NCI-H1092 treated with DMSO at 0.1 percent for 48 hours (cell line): ENCODE results near the gene SPDYE2.
"Not testable (repeated sequence)": the region's sequence is repeated elsewhere in the genome, so short reads cannot be mapped to it uniquely, and the experiment has no call there.

Experiments
- DNase-seq: peaks from one replicate; lab custom pipeline; 2025; lab: John Stamatoyannopoulos, UW

The SPDYE2 gene

DNA sequence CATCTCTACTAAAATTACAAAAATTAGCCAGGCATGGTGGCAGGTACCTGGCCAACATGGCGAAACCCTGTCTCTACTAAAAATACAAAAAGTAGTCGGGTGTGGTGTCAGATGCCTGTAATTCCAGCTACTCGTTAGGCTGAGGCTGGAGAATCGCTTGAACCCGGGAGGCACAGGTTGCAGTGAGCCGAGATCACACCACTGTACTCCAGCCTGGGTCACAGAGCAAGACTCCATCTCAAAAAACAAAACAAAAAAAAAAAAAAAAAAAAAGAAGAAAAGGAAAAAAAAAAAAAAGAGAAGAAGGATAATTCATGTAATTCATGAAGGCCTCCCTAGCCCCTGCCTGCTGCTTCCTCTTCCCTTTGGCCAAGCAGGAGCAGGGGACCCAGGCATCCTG lies 10.4 kb upstream of the SPDYE2 start:
- DNase-seq, result not testable (repeated sequence)

- DNase-seq, result not testable (repeated sequence)
Measured at GRCh38 chr7:102542083-102542482, 8.9 kb upstream of the SPDYE2 start.

- not testable (repeated sequence) for DNase-seq
Measured at GRCh38 chr7:102542771-102543170, 8.3 kb upstream of the SPDYE2 start.

DNA sequence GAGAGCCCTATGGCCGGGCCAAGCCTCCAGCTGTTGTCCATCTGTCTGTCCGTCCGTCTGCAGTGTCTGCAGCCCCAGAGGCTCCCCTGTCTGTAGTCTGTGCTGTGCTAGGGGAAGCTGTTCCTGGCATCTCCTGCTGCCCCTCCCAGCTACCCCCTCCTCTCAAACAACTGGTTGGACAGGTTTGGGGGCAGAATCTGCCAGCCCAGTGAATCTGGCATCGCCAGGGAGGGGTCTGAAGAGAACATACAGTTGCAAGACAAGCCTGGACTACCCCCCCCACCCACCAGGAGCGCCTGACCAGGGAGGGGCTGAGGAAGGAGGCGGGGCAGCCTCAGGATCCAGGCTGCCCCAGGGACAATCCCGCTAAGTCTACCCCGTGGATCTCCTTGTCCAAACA lies 7.4 kb upstream of the SPDYE2 start, which contains the start of gene UPK3BL2:
UPK3BL2 (minus strand) TSS at position 101 of the 400 bp plus-strand sequence; CDS start at position 41, 60 bp downstream.
- not testable (repeated sequence) for DNase-seq

DNA sequence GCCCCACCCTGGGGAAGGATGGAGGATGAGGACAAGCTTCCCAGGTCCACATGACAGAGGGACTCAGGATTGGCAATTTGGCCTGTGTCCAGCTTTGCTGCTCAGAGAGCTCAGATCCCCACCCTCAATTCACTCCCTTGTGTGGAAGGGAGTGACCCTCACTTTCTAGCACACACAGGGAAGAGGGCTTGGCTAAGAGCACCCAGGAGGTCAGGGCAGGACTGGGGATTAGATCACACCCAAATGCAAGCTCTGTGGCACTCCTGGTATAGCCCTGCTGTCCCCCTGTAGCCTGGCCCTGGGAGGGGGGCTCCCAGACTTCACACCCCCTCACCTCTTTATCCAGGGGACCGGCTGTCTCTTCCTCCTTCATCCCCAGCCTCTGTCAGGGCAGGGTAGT lies 6.7 kb upstream of the SPDYE2 start:
- not testable (repeated sequence) for DNase-seq

- DNase-seq, result not testable (repeated sequence)
Measured at GRCh38 chr7:102545288-102545687, 5.7 kb upstream of the SPDYE2 start.

DNA sequence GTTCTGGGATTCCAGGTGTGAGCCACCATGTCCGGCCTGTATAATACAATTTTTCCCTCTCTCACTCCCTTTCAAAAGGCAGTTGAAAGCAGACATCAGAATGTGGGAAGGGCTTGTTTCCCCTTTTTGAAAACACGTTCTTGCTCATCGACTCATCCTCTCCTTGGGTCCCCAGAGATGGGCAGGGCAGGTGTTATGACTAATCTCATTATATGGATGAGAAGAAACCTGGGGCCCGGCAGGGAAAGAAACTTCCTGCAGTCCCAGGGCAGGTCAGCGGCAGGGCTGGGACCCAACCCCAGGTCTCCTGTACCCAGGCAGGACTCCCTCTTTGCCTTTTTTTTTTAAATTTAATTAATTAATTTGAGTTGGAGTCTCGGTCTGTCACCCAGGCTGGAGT lies 4.7 kb upstream of the SPDYE2 start:
- not testable (repeated sequence) for DNase-seq

- DNase-seq, result not testable (repeated sequence)
Measured at GRCh38 chr7:102568620-102569019, 17.6 kb downstream of the SPDYE2 start.

DNA sequence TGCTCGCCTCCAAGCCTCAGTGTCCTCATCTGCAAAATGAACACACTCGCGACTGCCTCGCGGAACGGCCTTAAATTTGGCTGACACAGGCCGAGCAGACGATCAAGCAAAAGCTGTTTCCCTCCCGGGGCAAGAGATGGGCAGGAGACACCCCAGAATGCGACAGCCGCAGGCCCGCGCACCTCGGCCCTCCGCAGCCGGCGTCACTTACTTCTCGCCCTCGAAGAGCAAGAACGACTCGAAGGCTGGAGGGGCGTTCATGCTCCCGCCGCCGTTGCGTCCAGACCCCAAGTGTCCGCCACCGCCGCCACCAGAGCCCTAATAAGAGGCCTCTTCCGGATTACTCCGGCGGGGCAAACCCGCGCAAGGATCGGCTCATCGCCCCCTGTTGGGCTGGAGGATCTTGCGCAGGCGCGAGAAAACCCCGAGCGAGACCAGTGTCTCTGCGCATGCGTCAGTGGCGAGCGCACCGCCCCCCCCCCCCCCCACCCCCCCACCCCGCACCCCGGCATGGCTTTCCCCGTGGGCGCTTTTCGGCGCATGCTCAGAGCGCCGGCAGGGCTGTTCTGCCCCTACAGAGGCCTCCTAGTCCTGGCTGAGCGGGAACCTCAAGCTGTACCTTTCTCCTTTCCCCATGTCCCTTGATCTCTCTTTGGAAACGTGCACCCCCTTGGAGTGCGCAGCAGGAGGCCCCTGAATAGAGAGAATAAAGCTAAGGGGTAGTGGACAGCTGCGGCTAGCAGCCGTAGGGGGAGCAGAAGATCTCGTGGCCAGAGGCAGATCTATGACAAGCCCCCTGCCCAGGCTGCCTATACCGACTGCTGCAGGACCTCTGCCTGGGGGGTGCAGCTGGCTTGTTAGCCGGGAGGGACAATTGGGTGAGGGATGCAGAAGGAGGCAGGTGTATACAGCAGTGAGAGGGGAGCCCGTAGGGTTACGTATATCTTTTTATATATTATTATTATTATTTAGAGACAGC lies 21.5 kb downstream of the SPDYE2 start, which contains the start of gene POLR2J3:
POLR2J3 (minus strand) TSS at position 323 of the 979 bp plus-strand sequence; CDS start at position 261, 62 bp downstream.
- not testable (repeated sequence) for DNase-seq

DNA sequence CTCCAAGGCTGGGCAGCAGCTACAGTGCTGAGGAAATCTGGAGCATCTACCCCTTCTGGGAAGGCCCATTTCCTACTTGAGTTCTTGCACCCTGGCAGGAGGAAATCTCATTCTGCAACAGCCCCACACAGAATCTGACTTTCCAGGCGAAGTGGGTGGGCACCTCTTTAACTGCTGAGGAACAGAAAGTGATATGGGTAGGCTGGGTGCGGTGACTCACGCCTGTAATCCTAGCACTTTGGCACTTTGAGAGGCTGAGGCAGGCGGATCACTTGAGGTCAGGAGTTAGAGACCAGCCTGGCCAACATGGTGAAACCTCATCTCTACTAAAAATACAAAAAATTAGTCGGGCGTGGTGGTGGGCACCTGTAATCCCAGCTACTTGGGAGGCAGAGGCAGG lies 23.6 kb downstream of the SPDYE2 start:
- not testable (repeated sequence) for DNase-seq

- DNase-seq, result not testable (repeated sequence)
Measured at GRCh38 chr7:102576363-102576762, 25.3 kb downstream of the SPDYE2 start.

DNA sequence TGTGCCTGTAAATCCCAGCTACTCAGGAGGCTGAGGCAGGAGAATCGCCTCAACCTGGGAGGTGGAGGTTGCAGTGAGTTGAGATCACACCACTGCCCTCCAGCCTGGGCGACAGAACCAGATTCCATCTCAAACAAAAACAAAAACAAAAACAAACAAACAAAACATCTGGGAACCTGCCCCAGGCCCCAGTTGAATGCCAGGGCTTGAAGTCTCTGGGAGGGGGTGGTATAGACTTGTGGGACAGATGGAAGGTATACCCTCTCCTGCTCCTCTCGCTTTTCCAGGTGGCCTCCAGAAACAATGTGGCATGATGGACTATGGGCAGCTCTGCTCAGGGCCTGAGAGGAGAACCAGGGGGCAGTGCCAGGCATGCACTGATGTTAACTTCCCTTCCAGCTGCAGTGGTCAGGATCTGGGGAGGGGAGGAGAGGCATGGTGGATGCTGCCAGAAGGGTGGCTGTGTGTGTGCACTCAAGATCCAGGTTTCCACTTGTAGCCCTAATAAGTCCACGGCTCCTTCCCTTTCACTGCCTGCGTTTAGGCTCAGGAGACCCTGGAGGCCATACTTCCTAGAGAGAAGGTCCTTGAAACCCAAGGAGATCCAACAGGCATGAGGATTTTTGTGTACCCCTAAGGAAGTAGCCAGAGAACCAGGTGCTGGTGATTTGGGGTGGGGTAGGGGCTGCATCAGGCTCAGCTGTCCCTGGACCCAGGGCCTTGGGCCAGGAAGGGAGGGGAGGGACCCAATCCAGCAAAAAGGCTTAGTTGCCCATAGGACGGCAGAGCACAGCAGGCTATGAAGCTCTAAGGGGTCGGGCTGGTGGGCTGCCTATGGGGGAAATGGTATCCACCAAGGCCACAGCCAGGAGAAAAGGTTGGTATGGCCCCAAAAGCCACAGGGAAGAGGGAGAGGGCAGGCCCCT lies 26.6 kb downstream of the SPDYE2 start:
- DNase-seq, result not testable (repeated sequence)

GRCh38 chr7:102578486-102578885 lies 27.5 kb downstream of the SPDYE2 start:
- not testable (repeated sequence) for DNase-seq

DNA sequence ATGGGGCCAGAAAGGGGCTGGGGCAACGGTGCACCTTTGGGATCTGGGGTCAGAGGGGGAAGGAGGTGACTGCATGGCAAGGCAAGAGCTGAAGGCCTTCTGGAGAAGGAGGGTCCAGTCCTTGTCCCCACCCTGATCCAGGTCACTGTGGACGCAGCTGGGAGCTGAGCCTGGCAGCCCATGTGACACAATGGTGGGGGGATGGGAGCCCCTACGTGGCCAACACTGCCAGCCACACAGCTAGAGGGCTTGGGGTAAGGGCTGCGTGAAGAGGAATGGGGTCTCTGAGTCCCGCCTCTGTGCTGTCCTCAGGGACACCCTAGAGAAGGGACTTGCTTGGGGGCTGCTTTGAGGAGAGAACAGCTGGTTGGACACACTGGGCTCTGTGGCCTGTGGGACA lies 30.7 kb downstream of the SPDYE2 start:
- DNase-seq, result not testable (repeated sequence)

DNA sequence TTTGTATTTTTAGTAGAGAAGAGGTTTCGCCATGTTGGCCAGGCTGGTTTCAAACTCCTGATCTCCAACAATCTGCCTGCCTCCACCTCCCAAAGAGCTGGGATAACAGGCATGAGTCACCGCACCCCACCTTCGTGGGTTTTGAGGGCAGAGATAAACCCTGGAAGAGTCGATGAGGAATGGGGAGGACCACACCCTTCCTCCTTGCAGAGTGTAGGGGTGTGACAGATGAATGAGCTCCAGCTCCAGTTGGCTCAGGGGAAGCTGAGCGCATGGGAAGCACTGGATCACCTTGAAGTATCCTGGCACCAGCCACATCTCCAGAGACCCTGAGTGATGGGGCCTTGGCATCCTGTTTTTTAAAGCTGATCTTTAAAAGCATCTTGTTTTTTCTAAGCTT lies 32.5 kb downstream of the SPDYE2 start:
- not testable (repeated sequence) for DNase-seq

DNA sequence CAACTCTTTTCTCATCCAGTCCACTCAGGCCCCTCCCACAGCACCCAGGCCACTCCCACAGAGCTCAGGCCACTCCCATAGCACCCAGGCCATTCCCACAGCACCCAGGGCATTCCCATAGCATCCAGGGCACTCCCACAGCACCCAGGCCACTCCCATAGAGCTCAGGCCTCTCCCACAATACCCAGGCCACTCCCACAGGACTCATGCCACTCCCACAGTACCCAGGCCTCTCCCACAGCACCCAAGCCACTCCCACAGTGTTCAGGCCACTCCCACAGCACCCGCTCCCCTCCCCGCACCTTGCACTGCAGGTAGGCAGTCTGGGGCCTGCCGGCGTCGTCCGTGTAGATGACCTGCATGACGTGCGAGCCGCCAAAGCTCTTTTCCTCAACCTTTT lies 38.8 kb downstream of the SPDYE2 start:
- not testable (repeated sequence) for DNase-seq

DNA sequence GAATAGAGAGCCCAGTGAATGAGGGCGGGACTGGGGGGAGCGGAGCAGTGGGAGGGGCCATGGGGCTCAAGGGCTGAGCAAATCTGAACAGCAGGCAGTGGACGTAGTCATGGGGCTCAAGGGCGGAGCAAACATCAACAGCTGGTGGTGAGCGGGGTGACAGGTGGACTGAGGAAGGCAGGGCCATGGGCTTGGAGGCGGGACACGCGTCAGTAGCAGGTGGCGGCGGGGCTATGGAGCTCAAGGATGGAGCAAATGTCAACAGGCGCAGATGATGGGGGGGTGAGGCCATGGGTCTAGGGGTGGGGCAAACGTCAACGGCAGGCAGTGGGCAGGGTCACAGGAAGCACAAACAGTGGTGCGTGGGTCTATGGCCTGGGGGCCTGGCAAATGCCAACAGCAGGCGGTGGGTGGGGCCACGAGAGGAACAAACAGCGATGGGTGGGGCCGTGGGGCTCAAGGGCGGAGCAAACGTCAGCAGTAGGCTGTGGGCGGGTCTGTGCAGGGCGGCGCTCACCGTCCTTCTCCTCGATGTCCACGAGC lies 41.5 kb downstream of the SPDYE2 start:
- DNase-seq, result not testable (repeated sequence)

DNA sequence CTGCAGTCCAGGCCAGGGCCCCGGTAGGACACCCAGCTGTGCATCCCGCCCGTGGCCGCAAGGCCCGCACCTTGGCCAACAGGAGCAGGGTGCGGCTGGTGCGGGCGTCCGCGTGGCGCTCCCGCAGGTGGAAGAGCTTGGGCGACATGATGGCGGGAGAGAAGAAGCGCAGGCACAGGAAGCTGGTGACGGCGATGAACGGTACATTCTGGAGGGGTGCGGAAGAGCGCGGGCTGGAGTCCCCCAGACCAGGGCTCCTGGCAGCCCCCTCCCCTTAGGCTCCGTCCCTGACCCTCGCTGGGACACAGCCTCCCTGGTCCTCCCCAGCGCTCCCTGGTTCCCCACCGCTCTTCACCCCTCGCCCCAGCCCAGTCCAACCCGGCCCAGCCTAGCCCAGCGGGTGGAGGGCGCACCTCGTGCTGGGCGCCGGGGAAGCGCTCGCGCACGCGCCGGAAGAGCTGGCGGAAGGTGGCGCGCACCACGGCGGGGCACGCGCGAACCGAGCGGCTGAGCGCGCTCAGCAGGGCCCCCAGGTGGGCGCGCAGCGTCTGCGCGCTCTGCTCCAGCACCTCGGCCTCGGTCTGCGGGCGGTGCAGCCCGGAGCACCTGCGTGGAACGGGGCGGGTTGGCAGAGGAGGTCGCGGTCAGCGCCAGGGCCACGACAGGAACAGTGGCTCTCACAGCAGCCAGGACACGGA lies 42.8 kb downstream of the SPDYE2 start:
- DNase-seq, result not testable (repeated sequence)

DNA sequence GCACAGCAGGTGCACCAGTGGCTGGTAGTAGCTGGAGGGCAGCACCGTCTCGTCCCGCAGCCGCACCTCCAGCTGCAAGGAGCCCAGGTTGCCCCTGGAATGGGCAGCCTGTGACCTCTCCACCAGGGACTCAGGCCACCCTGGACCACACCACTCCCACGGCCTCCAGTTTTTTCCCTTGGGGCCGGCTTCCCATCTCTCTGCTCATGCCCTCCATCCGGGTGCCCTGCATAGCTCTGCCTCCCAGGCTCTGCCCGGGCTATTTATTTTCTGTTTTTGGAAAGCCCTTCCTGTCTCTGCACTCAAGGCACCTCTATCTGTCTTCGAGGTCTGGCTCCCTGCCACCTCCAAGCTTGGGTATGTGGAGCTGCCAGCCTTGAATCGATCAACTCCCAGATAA lies 45.0 kb downstream of the SPDYE2 start:
- not testable (repeated sequence) for DNase-seq

DNA sequence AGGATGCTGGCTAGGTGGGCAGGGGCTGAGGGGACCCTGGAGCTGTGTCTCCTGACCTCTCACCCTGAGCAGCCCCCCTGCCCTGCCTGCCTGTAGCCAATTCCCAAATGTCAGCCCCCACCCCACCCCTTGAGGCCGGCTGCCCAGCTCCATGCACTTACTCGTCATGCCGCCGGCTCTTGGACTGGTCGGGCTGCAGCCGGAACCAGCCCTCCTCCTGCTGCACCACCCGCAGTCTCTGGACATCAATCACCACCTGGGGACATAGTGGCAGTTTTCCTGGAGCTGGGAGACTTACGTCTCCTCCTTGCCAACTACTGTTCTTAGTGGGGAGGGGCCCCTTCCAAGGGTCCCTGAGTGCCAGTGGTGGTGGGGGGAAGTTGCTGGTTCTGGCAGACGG lies 48.7 kb downstream of the SPDYE2 start:
- DNase-seq, result not testable (repeated sequence)

DNA sequence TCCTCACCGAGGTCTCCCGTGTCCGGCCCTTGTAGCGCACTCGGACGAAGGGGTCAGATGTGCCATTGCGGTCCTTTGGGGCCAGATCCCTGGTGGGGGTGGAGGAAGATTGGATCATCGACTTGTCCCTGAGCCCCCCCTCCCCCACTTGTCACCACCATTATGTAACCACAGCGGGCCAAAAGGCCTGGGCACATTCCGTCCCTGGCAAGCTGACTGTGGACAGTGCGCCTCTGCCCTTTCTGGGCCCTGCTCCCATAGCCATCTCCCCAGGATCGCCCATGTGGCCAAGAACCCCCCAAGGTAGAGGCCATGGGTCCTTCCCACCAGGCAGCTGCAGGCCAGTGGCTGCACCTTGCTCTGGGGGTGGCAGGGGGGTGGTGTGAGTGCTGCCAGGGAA lies 51.3 kb downstream of the SPDYE2 start:
- DNase-seq, result not testable (repeated sequence)
